ENCODE data around the gene CASK.

- TF ChIP-seq CTCF (IDR thresholded peaks at IDR 0.05) (no peak), POLR2AphosphoS5 (IDR thresholded peaks at IDR 0.05) (no peak), POLR2A (IDR thresholded peaks at IDR 0.05) (no peak)
These were observed 10.2 kb upstream of the CASK start for GRCh38 chrX:41933546-41933945.

All from stomach (tissue), 4 donors.